ENCODE results near the gene PUSL1.
"Not testable (repeated sequence)": the region's sequence is repeated elsewhere in the genome, so short reads cannot be mapped to it uniquely, and the experiment has no call there.

The PUSL1 gene

GRCh38 chr1:1311107-1312104, 3.0 kb downstream of the PUSL1 start:
- DNase-seq, result no peak

- no peak for DNase-seq
These were observed 4.3 kb downstream of the PUSL1 start for GRCh38 chr1:1312450-1313314.

- no peak for DNase-seq
These were observed 5.3 kb downstream of the PUSL1 start for GRCh38 chr1:1313500-1314236.

- DNase-seq, result no peak
These were observed 5.8 kb downstream of the PUSL1 start for GRCh38 chr1:1314237-1314586.

- no peak for DNase-seq
These were observed 6.4 kb downstream of the PUSL1 start for GRCh38 chr1:1314678-1315335.

GRCh38 chr1:1315435-1315954, 7.1 kb downstream of the PUSL1 start:
- no peak for DNase-seq

GRCh38 chr1:1316199-1316598, 7.8 kb downstream of the PUSL1 start:
- not testable (repeated sequence) for DNase-seq

GRCh38 chr1:1317420-1317819, 9.0 kb downstream of the PUSL1 start:
- DNase-seq, result no peak

GRCh38 chr1:1318131-1318652, 9.8 kb downstream of the PUSL1 start:
- peak; percentile 36 to 86 for DNase-seq

GRCh38 chr1:1318777-1319645, 10.6 kb downstream of the PUSL1 start:
- no peak for DNase-seq

GRCh38 chr1:1319646-1319941, 11.2 kb downstream of the PUSL1 start:
- no peak for DNase-seq

GRCh38 chr1:1320666-1321448, 12.5 kb downstream of the PUSL1 start:
- no peak for DNase-seq

- no peak for DNase-seq
These were observed 13.1 kb downstream of the PUSL1 start for GRCh38 chr1:1321477-1321876.

GRCh38 chr1:1322418-1322817, 14.0 kb downstream of the PUSL1 start:
- no peak for DNase-seq

- DNase-seq, result no peak
These were observed 14.6 kb downstream of the PUSL1 start for GRCh38 chr1:1322952-1323351.

GRCh38 chr1:1324084-1324523, 15.7 kb downstream of the PUSL1 start:
- no peak for DNase-seq

GRCh38 chr1:1324524-1325287, 16.3 kb downstream of the PUSL1 start, which contains the start of the genes CPTP and INTS11:
CPTP (plus strand) TSS chr1:1324802; CDS start chr1:1326911, 2,109 bp downstream.
INTS11 (minus strand) TSS chr1:1324660; CDS start chr1:1324608, 52 bp downstream.
- peak; percentile 48 to 70 for DNase-seq

GRCh38 chr1:1325288-1326074, 17.1 kb downstream of the PUSL1 start:
- DNase-seq, result no peak
